KMS-11 (cell line): ENCODE measurements around the gene TMEM272.

ENCODE experiments used
- H2AFZ ChIP-seq: fragments of 200-600 bp; sonication (generic); 2 replicates; pipeline ENCODE4 v1.6.1; 2016; ENCODE audit warnings: antibody characterized with exemption, mixed run types, low read depth
- H3K27ac ChIP-seq: fragments of 200-600 bp; sonication (generic); 2 replicates; pipeline ENCODE4 v1.6.1; 2016; ENCODE audit warnings: mild to moderate bottlenecking, mixed run types
- H3K27me3 ChIP-seq: fragments of 200-600 bp; sonication (generic); 2 replicates; pipeline ENCODE4 v1.6.1; 2017; ENCODE audit warnings: mild to moderate bottlenecking, low read depth, mixed run types, moderate library complexity; ENCODE audit not compliant: insufficient read depth
- H3K36me3 ChIP-seq: fragments of 200-600 bp; sonication (generic); 2 replicates; pipeline ENCODE4 v1.6.1; 2017; ENCODE audit warnings: mild to moderate bottlenecking, mixed run types; ENCODE audit not compliant: insufficient read depth
- H3K4me1 ChIP-seq: fragments of 200-600 bp; sonication (generic); 2 replicates; pipeline ENCODE4 v1.6.1; 2016; ENCODE audit warnings: mild to moderate bottlenecking, low read depth, mixed run types; ENCODE audit not compliant: poor library complexity, severe bottlenecking
- H3K4me2 ChIP-seq: fragments of 200-600 bp; sonication (generic); 2 replicates; pipeline ENCODE4 v1.7.0; 2016; ENCODE audit warnings: mild to moderate bottlenecking, mixed run types
- H3K4me3 ChIP-seq: fragments of 200-600 bp; sonication (generic); IDR thresholded peaks from 2 replicates; pipeline ENCODE4 v1.6.1; 2017; ENCODE audit warnings: low read depth, low read length, mixed read lengths; ENCODE audit not compliant: insufficient read depth
- H3K79me2 ChIP-seq: fragments of 200-600 bp; sonication (generic); 2 replicates; pipeline ENCODE4 v1.6.1; 2016; ENCODE audit warnings: low read depth, mixed run types; ENCODE audit not compliant: insufficient read depth
- H3K9ac ChIP-seq: fragments of 200-600 bp; sonication (generic); 2 replicates; pipeline ENCODE4 v1.6.1; 2016; ENCODE audit warnings: mild to moderate bottlenecking, mixed run types
- H4K20me1 ChIP-seq: fragments of 200-600 bp; sonication (generic); 2 replicates; pipeline ENCODE4 v1.6.1; 2016; ENCODE audit warnings: mild to moderate bottlenecking, mixed run types; ENCODE audit not compliant: insufficient read depth
- TF ChIP-seq, protein P1 (sequence below): fragments of 200-600 bp; sonication (generic); conservative IDR thresholded peaks from 2 replicates; pipeline ENCODE4 v1.6.1; 2017; ENCODE audit warnings: low read depth, mild to moderate bottlenecking, antibody characterized with exemption, low read length, moderate library complexity, mixed read lengths

Gene TMEM272

DNA sequence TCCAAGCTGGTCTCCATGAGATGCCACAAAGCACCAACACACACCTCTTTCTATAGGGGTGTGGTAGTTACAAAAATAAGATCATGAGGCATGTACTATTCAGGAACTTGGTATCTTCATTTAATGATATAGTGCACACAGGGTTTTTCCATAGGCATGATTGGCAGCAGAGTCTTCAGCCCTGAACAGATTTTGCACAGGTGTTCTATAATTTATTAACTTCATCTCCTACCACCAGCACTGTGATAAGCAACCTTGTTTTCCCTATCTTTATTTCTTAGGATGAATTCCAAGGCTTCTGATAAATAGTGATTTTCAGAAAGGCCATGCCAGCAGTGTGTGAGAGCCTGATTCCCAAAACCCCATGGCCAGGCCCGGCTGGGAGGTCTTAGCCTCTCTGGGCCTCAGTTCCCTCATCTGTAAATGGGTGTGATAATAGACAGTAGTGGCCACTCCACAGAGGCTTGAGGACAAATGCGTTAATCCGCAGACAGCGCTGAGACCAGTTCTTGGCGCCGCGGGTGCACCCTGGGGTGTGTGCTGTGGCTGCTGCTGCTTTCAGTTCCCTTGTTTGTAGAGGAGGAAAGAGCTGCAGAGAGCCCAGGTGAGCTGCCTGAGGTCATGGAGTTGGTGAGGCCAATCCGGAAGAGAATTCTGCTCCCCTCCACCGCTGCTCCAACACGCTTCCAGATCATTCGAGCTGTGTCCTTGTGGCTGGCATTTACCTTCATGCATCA, 74.1 kb downstream of the TMEM272 start:
- Histone ChIP-seq H3K4me2 (no peak overlapping the region), H3K27me3 (no peaks in the 10 kb centered on the region), H3K27ac (no peak overlapping the region), H3K4me1 (no peaks in the 10 kb centered on the region), H3K9ac (no peak overlapping the region), H4K20me1 (no peaks in the 10 kb centered on the region), H2AFZ (no peak overlapping the region), H3K79me2 (no peaks in the 10 kb centered on the region), H3K4me3 (no peak overlapping the region), H3K36me3 (no peaks in the 10 kb centered on the region)
- TF ChIP-seq, protein P1, sequence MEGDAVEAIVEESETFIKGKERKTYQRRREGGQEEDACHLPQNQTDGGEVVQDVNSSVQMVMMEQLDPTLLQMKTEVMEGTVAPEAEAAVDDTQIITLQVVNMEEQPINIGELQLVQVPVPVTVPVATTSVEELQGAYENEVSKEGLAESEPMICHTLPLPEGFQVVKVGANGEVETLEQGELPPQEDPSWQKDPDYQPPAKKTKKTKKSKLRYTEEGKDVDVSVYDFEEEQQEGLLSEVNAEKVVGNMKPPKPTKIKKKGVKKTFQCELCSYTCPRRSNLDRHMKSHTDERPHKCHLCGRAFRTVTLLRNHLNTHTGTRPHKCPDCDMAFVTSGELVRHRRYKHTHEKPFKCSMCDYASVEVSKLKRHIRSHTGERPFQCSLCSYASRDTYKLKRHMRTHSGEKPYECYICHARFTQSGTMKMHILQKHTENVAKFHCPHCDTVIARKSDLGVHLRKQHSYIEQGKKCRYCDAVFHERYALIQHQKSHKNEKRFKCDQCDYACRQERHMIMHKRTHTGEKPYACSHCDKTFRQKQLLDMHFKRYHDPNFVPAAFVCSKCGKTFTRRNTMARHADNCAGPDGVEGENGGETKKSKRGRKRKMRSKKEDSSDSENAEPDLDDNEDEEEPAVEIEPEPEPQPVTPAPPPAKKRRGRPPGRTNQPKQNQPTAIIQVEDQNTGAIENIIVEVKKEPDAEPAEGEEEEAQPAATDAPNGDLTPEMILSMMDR = no peak

DNA sequence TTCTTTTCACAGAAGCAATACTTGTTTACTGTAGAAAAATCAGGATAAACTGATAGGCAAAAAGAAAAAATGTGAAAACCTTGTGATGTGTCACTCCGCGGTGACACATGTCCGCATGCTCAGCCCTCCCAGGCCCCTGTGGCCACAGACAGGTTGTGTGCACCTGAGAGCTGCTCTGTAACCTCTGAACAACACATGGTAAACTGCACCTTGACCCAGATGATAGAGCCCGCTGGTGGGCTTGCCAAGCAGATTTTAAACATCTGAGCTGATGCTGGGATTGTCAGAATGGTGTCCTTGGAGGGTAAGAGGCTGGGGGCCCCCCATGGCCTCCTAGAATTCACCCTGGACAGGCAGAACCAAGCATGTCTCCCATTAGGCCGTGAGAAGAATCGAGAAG, 74.8 kb downstream of the TMEM272 start:
- Histone ChIP-seq H3K27me3 (no peaks in the 10 kb centered on the region), H3K79me2 (no peaks in the 10 kb centered on the region), H3K27ac (no peak overlapping the region), H3K4me2 (no peak overlapping the region), H3K36me3 (no peaks in the 10 kb centered on the region), H4K20me1 (no peaks in the 10 kb centered on the region), H2AFZ (no peak overlapping the region), H3K4me3 (no peak overlapping the region), H3K4me1 (peaks cover 4% of the 10 kb centered on the region), H3K9ac (no peak overlapping the region)
- TF ChIP-seq, protein P1 = no peak

GRCh38 chr13:51769455-51770127, 75.4 kb downstream of the TMEM272 start:
- Histone ChIP-seq H3K79me2 (no peaks in the 10 kb centered on the region), H3K36me3 (no peaks in the 10 kb centered on the region), H2AFZ (no peak overlapping the region), H3K9ac (no peak overlapping the region), H3K4me3 (no peak overlapping the region), H4K20me1 (no peaks in the 10 kb centered on the region), H3K27ac (no peak overlapping the region), H3K4me1 (peaks cover 9% of the 10 kb centered on the region), H3K27me3 (no peaks in the 10 kb centered on the region), H3K4me2 (no peak overlapping the region)
- TF ChIP-seq, protein P1 = no peak

DNA sequence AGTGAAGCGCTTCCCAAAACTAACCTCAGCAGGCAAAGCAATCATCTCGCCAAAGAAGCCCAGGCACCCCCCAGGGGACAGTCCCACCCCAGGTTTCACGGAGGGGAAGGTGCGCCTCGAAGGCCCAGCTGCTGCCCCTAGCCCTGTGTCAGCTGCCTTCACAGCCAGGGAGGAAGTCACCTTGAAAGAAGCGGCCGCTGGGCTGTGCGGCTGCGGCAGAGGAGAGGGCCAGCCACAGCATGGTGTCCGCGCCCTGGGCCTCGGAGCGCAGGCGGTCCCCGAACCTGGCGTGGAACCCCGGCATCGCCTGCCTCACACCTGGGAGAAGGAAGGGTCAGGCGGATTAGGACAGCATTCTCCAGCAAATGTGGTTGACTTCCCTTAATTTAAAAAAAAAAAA, 76.0 kb downstream of the TMEM272 start:
- Histone ChIP-seq H3K4me1 (peaks cover 14% of the 10 kb centered on the region), H3K36me3 (no peaks in the 10 kb centered on the region), H3K9ac (no peak overlapping the region), H3K27me3 (no peaks in the 10 kb centered on the region), H3K4me2 (no peak overlapping the region), H4K20me1 (no peaks in the 10 kb centered on the region), H3K4me3 (no peak overlapping the region), H2AFZ (no peak overlapping the region), H3K27ac (no peak overlapping the region), H3K79me2 (no peaks in the 10 kb centered on the region)
- TF ChIP-seq, protein P1 = no peak
